Panc1 (cell line): ENCODE data around the gene SARDH.

Experiments
- TCF7L2 ChIP-seq: IDR thresholded peaks from 2 replicates; pipeline ENCODE4 v1.6.1; 2011; ENCODE audit warnings: mild to moderate bottlenecking, low read depth, low read length, inconsistent platforms
- TF ChIP-seq, protein P1 (sequence below): fragments of 450-650 bp; IDR thresholded peaks from 2 replicates; pipeline ENCODE4 v1.5.1; 2017; ENCODE audit warnings: mild to moderate bottlenecking

DNA sequence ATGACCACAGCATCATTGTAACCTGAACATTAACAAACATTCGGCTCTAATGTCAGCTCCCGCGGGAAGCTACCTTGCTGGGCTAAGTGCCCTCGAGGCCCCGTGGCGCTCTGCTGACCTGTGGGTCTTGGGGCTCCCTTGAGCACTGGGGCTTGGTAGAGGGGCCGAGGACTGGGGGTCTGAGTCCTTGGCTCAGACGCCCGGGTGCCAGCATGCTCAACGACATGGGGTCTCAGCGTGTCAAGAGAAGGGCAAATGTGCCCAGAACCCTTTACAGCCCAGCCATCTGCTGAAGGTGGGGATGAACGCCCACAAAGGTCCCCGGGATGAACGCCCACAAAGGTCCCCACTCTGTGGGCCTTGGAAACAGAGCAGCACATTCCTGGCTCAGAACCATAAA, 39.7 kb upstream of the SARDH start:
- TF ChIP-seq, protein P1, sequence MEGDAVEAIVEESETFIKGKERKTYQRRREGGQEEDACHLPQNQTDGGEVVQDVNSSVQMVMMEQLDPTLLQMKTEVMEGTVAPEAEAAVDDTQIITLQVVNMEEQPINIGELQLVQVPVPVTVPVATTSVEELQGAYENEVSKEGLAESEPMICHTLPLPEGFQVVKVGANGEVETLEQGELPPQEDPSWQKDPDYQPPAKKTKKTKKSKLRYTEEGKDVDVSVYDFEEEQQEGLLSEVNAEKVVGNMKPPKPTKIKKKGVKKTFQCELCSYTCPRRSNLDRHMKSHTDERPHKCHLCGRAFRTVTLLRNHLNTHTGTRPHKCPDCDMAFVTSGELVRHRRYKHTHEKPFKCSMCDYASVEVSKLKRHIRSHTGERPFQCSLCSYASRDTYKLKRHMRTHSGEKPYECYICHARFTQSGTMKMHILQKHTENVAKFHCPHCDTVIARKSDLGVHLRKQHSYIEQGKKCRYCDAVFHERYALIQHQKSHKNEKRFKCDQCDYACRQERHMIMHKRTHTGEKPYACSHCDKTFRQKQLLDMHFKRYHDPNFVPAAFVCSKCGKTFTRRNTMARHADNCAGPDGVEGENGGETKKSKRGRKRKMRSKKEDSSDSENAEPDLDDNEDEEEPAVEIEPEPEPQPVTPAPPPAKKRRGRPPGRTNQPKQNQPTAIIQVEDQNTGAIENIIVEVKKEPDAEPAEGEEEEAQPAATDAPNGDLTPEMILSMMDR, result no peak
- no peak for TF ChIP-seq TCF7L2
